HepG2 (cell line): ENCODE measurements around the gene DYNC1I2. TPM values are rescaled to one million over a fixed set of nuclear protein-coding genes. Genes with fewer than 3 reads are reported as not detected.

ENCODE experiments used
- ATAC-seq: fragments of 200-7000 bp; cut with Tn5 transposase; 3 replicates; pipeline ENCODE4 v1.9.1; 2020; ENCODE audit warnings: mild to moderate bottlenecking, moderate library complexity
- BruUV-seq: library from RNA; stranded (reverse); fragments of 400-500 nt; replicated peaks from 2 replicates; lab custom pipeline; 2021; lab: Mats Ljungman, UMichigan
- CTCF ChIA-PET: fragments of 300-600 bp; formaldehyde crosslinking; extraction: SDS; loops from one replicate; lab custom pipeline; 2021; ENCODE audit warnings: low total read pairs, inconsistent platforms, low intra/inter-chr PET ratio; lab: Yijun Ruan, JAX
- POLR2A ChIA-PET: fragments of 350-600 bp; sonication (Branson Sonifier 250); formaldehyde crosslinking; loops from one replicate; lab custom pipeline; 2020; ENCODE audit warnings: antibody characterized with exemption, inconsistent platforms; lab: Yijun Ruan, JAX
- DNase-seq: peaks from one replicate; pipeline ENCODE4 v3.0.0-alpha.2; 2015; ENCODE audit warnings: low spot score
- FAIRE-seq: peaks from 3 replicates; lab custom pipeline; 2011; peaks lifted over from hg19 to GRCh38; lab: Jason Lieb, UNC
- H2AFZ ChIP-seq: one replicate; pipeline ENCODE4 v1.6.1; 2011; ENCODE audit warnings: low read length, inconsistent platforms
- H3K27ac ChIP-seq: fragments of 300-600 bp; 3 replicates; pipeline ENCODE4 v1.8.0; 2011; ENCODE audit warnings: mixed run types, mild to moderate bottlenecking, mixed read lengths, low read length, inconsistent platforms; ENCODE audit not compliant: insufficient read depth; ENCODE audit errors: extremely low read length
- H3K27me3 ChIP-seq, 2 experiments: fragments of 200-600 bp in 1 of 2; 2 replicates in 1 of 2; 3 replicates in 1 of 2; pipeline versions ENCODE4 v1.6.0 to v1.8.0; 2011; ENCODE audit warnings: low read length in 2 of 2, mild to moderate bottlenecking in 2 of 2, moderate library complexity in 2 of 2, inconsistent platforms in 1 of 2; ENCODE audit not compliant: insufficient read depth in 2 of 2, control insufficient read depth in 1 of 2
- H3K36me3 ChIP-seq, 2 experiments: fragments of 200-600 bp in 1 of 2; replicated peaks in 1 of 2; 2 replicates in 1 of 2; 3 replicates in 1 of 2; pipeline versions ENCODE4 v1.5.1 to v1.8.0; 2011; ENCODE audit warnings: low read length in 2 of 2, inconsistent platforms in 1 of 2; ENCODE audit not compliant: insufficient read depth in 2 of 2, control insufficient read depth in 1 of 2
- H3K4me1 ChIP-seq: 2 replicates; pipeline ENCODE4 v1.5.1; 2012; ENCODE audit warnings: low read length, inconsistent platforms; ENCODE audit not compliant: insufficient read depth
- H3K4me2 ChIP-seq: 2 replicates; pipeline ENCODE4 v1.6.0; 2011; ENCODE audit warnings: low read depth, low read length, inconsistent platforms
- H3K4me3 ChIP-seq, 3 experiments: fragments of 200-600 bp in 1 of 3; sonication (generic), shearing (Covaris generic) in 1 of 3; replicated peaks in 1 of 3; 2 replicates each; pipeline ENCODE4 v1.5.1; 2011 to 2016; ENCODE audit warnings: low read length in 3 of 3, inconsistent platforms in 2 of 3, low read depth in 2 of 3, mild to moderate bottlenecking in 2 of 3, control low read depth in 1 of 3, mixed read lengths in 1 of 3; ENCODE audit not compliant: insufficient read depth in 1 of 3
- H3K79me2 ChIP-seq: one replicate; pipeline ENCODE4 v1.6.1; 2011; ENCODE audit warnings: low read length, inconsistent platforms; ENCODE audit not compliant: insufficient read depth
- H3K9ac ChIP-seq: 2 replicates; pipeline ENCODE4 v1.6.0; 2011; ENCODE audit warnings: mild to moderate bottlenecking, low read depth, low read length, inconsistent platforms; ENCODE audit not compliant: insufficient read depth
- H3K9me3 ChIP-seq: 2 replicates; pipeline ENCODE4 v1.5.1; 2012; ENCODE audit warnings: mild to moderate bottlenecking, low read length
- H4K20me1 ChIP-seq: 2 replicates; pipeline ENCODE4 v1.6.0; 2011; ENCODE audit warnings: inconsistent platforms, mild to moderate bottlenecking, low read length, moderate library complexity; ENCODE audit not compliant: insufficient read depth
- ASH2L ChIP-seq: fragments of 300-600, 200-600 bp; sonication (generic); IDR thresholded peaks from 2 replicates; pipeline ENCODE4 v1.7.0; 2017; ENCODE audit warnings: low read depth, mild to moderate bottlenecking, moderate library complexity, mixed read lengths, low read length; ENCODE audit not compliant: insufficient read length
- CHCHD3 ChIP-seq: sonication (generic); formaldehyde crosslinking; IDR thresholded peaks from 2 replicates; pipeline ENCODE4 v1.8.0; 2022; ENCODE audit warnings: mild to moderate bottlenecking, missing genetic modification reagents, moderate library complexity
- ESRRA ChIP-seq: sonication (generic); formaldehyde crosslinking; IDR thresholded peaks from 2 replicates; pipeline ENCODE4 v1.5.1; 2020; ENCODE audit warnings: mild to moderate bottlenecking, low read depth, missing genetic modification reagents
- FOXJ3 ChIP-seq: sonication (generic); formaldehyde crosslinking; IDR thresholded peaks from 2 replicates; pipeline ENCODE4 v1.4.0; 2020; ENCODE audit warnings: missing genetic modification reagents, mild to moderate bottlenecking, borderline replicate concordance
- FOXK2 ChIP-seq: fragments of 450-650 bp; IDR thresholded peaks from 2 replicates; pipeline ENCODE4 v1.6.1; 2016
- HNRNPK ChIP-seq: fragments of 200-400 bp; formaldehyde crosslinking; IDR thresholded peaks from 2 replicates; pipeline ENCODE4 v1.6.1; 2018; ENCODE audit warnings: low read length, low read depth, moderate library complexity, mild to moderate bottlenecking; ENCODE audit not compliant: poor library complexity, severe bottlenecking
- MBNL3 ChIP-seq: fragments of 250-450 bp; sonication (Bioruptor Pico); conservative IDR thresholded peaks from 2 replicates; pipeline ENCODE4 v1.8.0; 2022; ENCODE audit warnings: mild to moderate bottlenecking, inconsistent platforms
- SMARCE1 ChIP-seq: fragments of 450-650 bp; IDR thresholded peaks from 2 replicates; pipeline ENCODE4 v1.6.1; 2017; ENCODE audit warnings: borderline replicate concordance
- SRY ChIP-seq: sonication (generic); formaldehyde crosslinking; IDR thresholded peaks from 2 replicates; pipeline ENCODE4 v1.8.0; 2022; ENCODE audit warnings: mild to moderate bottlenecking, missing genetic modification reagents
- TFDP1 ChIP-seq: IDR thresholded peaks from 2 replicates; pipeline ENCODE4 v1.6.1; 2016; ENCODE audit warnings: missing compliant biosample characterization, missing genetic modification reagents, borderline replicate concordance
- TRIM24 ChIP-seq: sonication (generic); formaldehyde crosslinking; IDR thresholded peaks from 2 replicates; pipeline ENCODE4 v1.8.0; 2022; ENCODE audit warnings: mild to moderate bottlenecking, missing genetic modification reagents
- ZNF331 ChIP-seq: sonication (generic); formaldehyde crosslinking; IDR thresholded peaks from 2 replicates; pipeline ENCODE4 v1.4.0; 2020; ENCODE audit warnings: missing genetic modification reagents
- ZNF558 ChIP-seq: sonication (generic); formaldehyde crosslinking; IDR thresholded peaks from 2 replicates; pipeline ENCODE4 v1.9.0; 2022; ENCODE audit warnings: mild to moderate bottlenecking, missing genetic modification reagents, borderline replicate concordance
- ZNF607 ChIP-seq: sonication (generic); formaldehyde crosslinking; IDR thresholded peaks from 2 replicates; pipeline ENCODE4 v1.5.1; 2020; ENCODE audit warnings: missing genetic modification reagents, mild to moderate bottlenecking, borderline replicate concordance
- ZNF891 ChIP-seq: sonication (generic); formaldehyde crosslinking; IDR thresholded peaks from 2 replicates; pipeline ENCODE4 v1.5.0; 2020; ENCODE audit warnings: mild to moderate bottlenecking, missing genetic modification reagents
- WGBS: methylation state at CpG from one replicate; pipeline ENCODE4 v1.1.6; 2017; ENCODE audit warnings: low lambda C conversion rate; 5-methylcytosine and 5-hydroxymethylcytosine counted together
- in situ Hi-C: cut with HindIII; loops from 2 replicates; pipeline ENCODE4 v1.10.0; 2017; ENCODE audit warnings: low pct_unique_long_range_greater_than_20kb; ENCODE audit not compliant: extremely low pct_ligation_motif_present
- intact Hi-C: fragments of 100-400 bp; cut with micrococcal nuclease; formaldehyde crosslinking; loops from one replicate; pipeline ENCODE4 v1.10.0; 2022; ENCODE audit not compliant: unreplicated experiment
- polyA plus RNA-seq, 8 experiments: library from polyadenylated mRNA; depleted of rRNA in 3 of 8; stranded (reverse) in 7 of 8; unstranded in 1 of 8; fragments of >200 nt; fragmentation: Illumina TruSeq in 4 of 8; extraction: Trizol in 4 of 8; gene quantifications; 2 replicates each; pipeline versions ENCODE4 v1.2.1 to v1.2.3, GENCODE V29; 2011 to 2016; ENCODE audit warnings: low read depth in 4 of 8, missing spikeins in 1 of 8, mixed read lengths in 1 of 8; ENCODE audit not compliant: insufficient read depth in 1 of 8
- total RNA-seq, 5 experiments: library from RNA; depleted of rRNA; stranded (reverse); fragments of >200 nt; fragmentation: Illumina TruSeq; extraction: Trizol; gene quantifications; 2 replicates each; pipeline ENCODE4 v1.2.3, GENCODE V29; 2016; ENCODE audit warnings: low read depth in 1 of 5
- TF ChIP-seq, protein P1 (sequence below): sonication (generic); formaldehyde crosslinking; IDR thresholded peaks from 2 replicates; pipeline ENCODE4 v1.5.0; 2020; ENCODE audit warnings: mild to moderate bottlenecking, missing genetic modification reagents
- TF ChIP-seq, protein P2 (sequence below): sonication (generic); formaldehyde crosslinking; IDR thresholded peaks from 2 replicates; pipeline ENCODE4 v1.5.1; 2020; ENCODE audit warnings: mild to moderate bottlenecking, moderate library complexity, missing genetic modification reagents

The DYNC1I2 gene
- total and polyA plus RNA-seq, 2 of the 13 experiments (the other 11 are each of a cell fraction or from before 2014, with no cell fraction given) = 84.0 to 99.8 TPM

GRCh38 chr2:171741189-171741588, 53.9 kb downstream of the DYNC1I2 start:
- WGBS = 96% methylated on average over 2 of the region's 2 CpGs
- Histone ChIP-seq H3K27me3 (no peaks in the 10 kb centered on the region), H3K9me3 (no peaks in the 10 kb centered on the region), H3K4me3 (no peak overlapping the region), H3K36me3 (peaks cover 14 to 50% of the 10 kb centered on the region in 2 experiments), H3K9ac (no peak overlapping the region), H2AFZ (no peak overlapping the region), H3K4me2 (no peak overlapping the region), H3K27ac (no peak overlapping the region), H3K4me1 (peaks cover 2% of the 10 kb centered on the region), H3K79me2 (no peaks in the 10 kb centered on the region), H4K20me1 (no peaks in the 10 kb centered on the region)
- CTCF ChIA-PET = no interaction called here
- DNase-seq (no peak), FAIRE-seq (no peak), ATAC-seq (no peak)
- POLR2A ChIA-PET = no interaction called here
- no TSS peak for BruUV-seq
- in situ Hi-C loops = no loop called here
- intact Hi-C loops = no loop called here
- TF ChIP-seq TFDP1 (CRISPR knock-in tag) (no peak), TRIM24 (CRISPR knock-in tag) (no peak), ZNF558 (CRISPR knock-in tag) (no peak), ZNF607 (CRISPR knock-in tag) (no peak), ZNF331 (CRISPR knock-in tag) (no peak), SRY (CRISPR knock-in tag) (no peak), ASH2L (no peak), FOXJ3 (no peak), MBNL3 (no peak), ZNF891 (CRISPR knock-in tag) (no peak), CHCHD3 (CRISPR knock-in tag) (no peak), ESRRA (no peak), HNRNPK (no peak), FOXK2 (no peak), SMARCE1 (no peak)
- TF ChIP-seq, protein P1, sequence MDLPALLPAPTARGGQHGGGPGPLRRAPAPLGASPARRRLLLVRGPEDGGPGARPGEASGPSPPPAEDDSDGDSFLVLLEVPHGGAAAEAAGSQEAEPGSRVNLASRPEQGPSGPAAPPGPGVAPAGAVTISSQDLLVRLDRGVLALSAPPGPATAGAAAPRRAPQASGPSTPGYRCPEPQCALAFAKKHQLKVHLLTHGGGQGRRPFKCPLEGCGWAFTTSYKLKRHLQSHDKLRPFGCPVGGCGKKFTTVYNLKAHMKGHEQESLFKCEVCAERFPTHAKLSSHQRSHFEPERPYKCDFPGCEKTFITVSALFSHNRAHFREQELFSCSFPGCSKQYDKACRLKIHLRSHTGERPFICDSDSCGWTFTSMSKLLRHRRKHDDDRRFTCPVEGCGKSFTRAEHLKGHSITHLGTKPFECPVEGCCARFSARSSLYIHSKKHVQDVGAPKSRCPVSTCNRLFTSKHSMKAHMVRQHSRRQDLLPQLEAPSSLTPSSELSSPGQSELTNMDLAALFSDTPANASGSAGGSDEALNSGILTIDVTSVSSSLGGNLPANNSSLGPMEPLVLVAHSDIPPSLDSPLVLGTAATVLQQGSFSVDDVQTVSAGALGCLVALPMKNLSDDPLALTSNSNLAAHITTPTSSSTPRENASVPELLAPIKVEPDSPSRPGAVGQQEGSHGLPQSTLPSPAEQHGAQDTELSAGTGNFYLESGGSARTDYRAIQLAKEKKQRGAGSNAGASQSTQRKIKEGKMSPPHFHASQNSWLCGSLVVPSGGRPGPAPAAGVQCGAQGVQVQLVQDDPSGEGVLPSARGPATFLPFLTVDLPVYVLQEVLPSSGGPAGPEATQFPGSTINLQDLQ (CRISPR knock-in tag) = no peak
- TF ChIP-seq, protein P2, sequence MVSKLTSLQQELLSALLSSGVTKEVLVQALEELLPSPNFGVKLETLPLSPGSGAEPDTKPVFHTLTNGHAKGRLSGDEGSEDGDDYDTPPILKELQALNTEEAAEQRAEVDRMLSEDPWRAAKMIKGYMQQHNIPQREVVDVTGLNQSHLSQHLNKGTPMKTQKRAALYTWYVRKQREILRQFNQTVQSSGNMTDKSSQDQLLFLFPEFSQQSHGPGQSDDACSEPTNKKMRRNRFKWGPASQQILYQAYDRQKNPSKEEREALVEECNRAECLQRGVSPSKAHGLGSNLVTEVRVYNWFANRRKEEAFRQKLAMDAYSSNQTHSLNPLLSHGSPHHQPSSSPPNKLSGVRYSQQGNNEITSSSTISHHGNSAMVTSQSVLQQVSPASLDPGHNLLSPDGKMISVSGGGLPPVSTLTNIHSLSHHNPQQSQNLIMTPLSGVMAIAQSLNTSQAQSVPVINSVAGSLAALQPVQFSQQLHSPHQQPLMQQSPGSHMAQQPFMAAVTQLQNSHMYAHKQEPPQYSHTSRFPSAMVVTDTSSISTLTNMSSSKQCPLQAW = no peak
